ENCODE results near the gene RAD51B. TPM values are rescaled to one million over a fixed set of nuclear protein-coding genes. Genes with fewer than 3 reads are reported as not detected.

The RAD51B gene
- total RNA-seq, 4 donors from 2014 or later, result 6.2 to 39.9 (median 12.9) TPM

DNA sequence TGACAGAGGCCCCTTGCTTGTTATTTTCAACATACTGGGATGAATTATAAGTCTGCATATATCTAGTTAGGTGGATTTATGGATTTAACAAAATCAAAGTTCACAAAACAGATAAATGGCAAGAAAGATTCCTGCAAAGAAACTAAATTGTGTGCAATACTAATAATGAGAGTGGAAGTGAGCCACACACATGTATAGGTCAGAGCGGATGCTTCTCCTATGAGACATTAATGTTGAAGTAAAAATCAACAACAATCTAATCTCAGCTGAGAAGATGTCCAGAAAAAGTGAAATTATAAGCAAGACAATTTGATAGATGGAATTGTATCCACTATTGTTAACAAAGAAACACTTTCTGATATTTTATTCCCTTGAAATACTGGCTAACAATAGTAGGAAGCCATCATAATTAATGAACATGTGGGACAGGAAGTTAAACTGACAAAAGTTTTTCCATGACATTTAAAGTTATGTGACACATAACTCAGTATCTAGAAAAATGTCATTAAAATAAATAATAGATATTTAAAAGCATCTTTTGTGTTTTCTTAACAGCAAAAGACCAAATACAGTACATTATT lies 39.7 kb downstream of the RAD51B start:
- Histone ChIP-seq H3K9me3 (no peaks in the 10 kb centered on the region), H3K27ac (no peak overlapping the region), H3K36me3 (no peaks in the 10 kb centered on the region), H3K4me3 (no peak overlapping the region), H3K27me3 (no peaks in the 10 kb centered on the region), H3K4me1 (peaks cover 0 to 7% (median 0%) of the 10 kb centered on the region in 3 donors)
- TF ChIP-seq POLR2A (IDR thresholded peaks at IDR 0.05), result no peak
- TF ChIP-seq, protein P1, sequence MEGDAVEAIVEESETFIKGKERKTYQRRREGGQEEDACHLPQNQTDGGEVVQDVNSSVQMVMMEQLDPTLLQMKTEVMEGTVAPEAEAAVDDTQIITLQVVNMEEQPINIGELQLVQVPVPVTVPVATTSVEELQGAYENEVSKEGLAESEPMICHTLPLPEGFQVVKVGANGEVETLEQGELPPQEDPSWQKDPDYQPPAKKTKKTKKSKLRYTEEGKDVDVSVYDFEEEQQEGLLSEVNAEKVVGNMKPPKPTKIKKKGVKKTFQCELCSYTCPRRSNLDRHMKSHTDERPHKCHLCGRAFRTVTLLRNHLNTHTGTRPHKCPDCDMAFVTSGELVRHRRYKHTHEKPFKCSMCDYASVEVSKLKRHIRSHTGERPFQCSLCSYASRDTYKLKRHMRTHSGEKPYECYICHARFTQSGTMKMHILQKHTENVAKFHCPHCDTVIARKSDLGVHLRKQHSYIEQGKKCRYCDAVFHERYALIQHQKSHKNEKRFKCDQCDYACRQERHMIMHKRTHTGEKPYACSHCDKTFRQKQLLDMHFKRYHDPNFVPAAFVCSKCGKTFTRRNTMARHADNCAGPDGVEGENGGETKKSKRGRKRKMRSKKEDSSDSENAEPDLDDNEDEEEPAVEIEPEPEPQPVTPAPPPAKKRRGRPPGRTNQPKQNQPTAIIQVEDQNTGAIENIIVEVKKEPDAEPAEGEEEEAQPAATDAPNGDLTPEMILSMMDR (IDR thresholded peaks at IDR 0.05), result no peak
- DNase-seq, result no peak
- intact Hi-C loops (cut with DNase I), result no loop called here
- 86 to 94% methylated on average over 1 of the region's 1 CpG for WGBS, 2 donors

DNA sequence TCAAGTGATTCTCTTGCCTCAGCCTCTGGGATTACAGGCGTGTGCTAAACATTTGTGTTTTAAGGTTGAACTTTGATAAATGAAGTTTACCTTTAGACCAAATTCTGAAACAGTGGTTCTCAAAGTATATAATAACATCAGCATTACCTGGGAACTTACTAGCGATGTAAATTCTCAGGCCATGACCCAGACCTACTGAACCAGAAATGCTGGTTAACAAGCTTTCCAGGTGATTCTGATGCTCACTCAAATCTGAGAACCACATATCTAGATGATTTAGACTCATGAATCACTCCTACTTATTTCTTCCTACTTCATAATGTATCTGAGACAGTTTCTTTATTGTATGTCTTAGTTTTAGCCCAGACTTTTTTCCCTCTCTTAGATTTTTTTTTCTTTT lies 43.6 kb downstream of the RAD51B start:
- peaks cover 0 to 9% (median 0%) of the 10 kb centered on the region in 3 donors for H3K36me3 ChIP-seq
- TF ChIP-seq, protein P1 (IDR thresholded peaks at IDR 0.05), result no peak
- TF ChIP-seq POLR2A (IDR thresholded peaks at IDR 0.05), result no peak
- 70 to 86% methylated on average over 2 of the region's 2 CpGs for WGBS, 2 donors
- no peak for DNase-seq
- no peak overlapping the region for H3K27ac ChIP-seq
- intact Hi-C loops (cut with DNase I), result no loop called here
- peaks cover 0 to 7% (median 0%) of the 10 kb centered on the region in 3 donors for H3K4me1 ChIP-seq
- no peaks in the 10 kb centered on the region for H3K9me3 ChIP-seq
- no peak overlapping the region for H3K4me3 ChIP-seq
- H3K27me3 ChIP-seq, result no peaks in the 10 kb centered on the region

DNA sequence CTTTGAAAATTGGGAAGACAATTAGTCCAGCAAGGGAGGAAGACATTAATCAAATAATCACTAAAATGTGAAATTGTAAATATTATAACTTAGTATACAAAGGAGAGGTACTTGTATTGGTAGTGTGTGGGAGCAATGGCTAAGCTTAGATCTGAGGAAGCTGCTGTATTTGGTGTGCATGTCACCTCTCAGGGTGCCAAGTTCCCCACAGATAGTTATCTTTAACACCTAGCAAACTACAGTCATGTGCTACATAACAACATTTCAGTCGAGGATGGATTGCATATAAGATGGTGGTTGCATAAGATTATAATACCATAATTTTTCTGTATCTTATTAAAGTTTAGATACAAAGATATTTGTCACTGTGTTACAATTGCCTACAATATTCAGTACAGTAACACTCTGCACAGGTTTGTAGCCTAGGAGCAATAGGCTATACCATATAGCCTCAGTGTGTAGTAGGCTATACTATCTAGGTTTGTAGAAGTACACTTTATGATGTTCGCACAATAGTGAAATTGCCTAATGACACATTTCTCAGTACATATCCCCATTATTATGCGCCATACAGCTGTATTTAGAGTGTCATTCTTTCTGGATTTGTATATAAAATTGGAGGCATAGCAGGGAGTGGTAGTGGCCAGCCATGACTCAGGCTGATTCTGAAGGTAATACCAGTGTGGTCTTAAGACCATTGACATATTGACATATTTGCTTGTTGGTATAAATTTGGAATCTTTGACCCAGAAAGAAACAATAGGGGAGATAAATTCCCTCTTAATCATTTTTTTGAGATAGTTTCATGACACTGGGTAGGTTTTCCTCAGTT lies 55.8 kb downstream of the RAD51B start:
- Histone ChIP-seq H3K36me3 (no peaks in the 10 kb centered on the region), H3K27me3 (no peaks in the 10 kb centered on the region), H3K4me3 (no peak overlapping the region), H3K9me3 (no peaks in the 10 kb centered on the region), H3K27ac (no peak overlapping the region), H3K4me1 (no peaks in the 10 kb centered on the region)
- intact Hi-C loops (cut with DNase I), result no loop called here
- no peak for TF ChIP-seq POLR2A (IDR thresholded peaks at IDR 0.05)
- TF ChIP-seq, protein P1 (IDR thresholded peaks at IDR 0.05), result no peak
- WGBS, 2 donors, result 76 to 79% methylated on average over 3 of the region's 3 CpGs
- DNase-seq, result no peak

DNA sequence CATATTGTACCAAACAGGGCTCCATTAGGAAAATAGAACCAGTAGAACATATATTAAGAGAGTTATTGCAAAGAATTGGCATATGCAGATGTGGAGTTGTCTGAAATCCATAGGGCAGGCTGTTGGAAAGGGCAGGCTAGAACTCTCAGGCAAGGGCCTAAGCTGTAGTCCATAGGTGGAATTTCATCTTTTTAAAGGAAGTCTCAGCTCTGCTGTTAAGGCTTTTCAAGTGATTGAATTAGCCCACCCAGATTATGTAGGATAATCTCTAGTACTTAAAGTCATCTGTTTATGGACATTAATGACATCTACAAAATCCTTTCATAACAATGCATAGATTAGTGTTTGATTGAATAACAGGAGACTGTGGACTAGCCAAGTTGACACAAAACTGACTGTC lies 59.4 kb downstream of the RAD51B start:
- no peaks in the 10 kb centered on the region for H3K27me3 ChIP-seq
- intact Hi-C loops (cut with DNase I), result no loop called here
- DNase-seq, result no peak
- H3K9me3 ChIP-seq, result no peaks in the 10 kb centered on the region
- H3K4me1 ChIP-seq, result no peaks in the 10 kb centered on the region
- TF ChIP-seq, protein P1 (IDR thresholded peaks at IDR 0.05), result no peak
- no peak for TF ChIP-seq POLR2A (IDR thresholded peaks at IDR 0.05)
- no peak overlapping the region for H3K4me3 ChIP-seq
- no peak overlapping the region for H3K27ac ChIP-seq
- no peaks in the 10 kb centered on the region for H3K36me3 ChIP-seq

DNA sequence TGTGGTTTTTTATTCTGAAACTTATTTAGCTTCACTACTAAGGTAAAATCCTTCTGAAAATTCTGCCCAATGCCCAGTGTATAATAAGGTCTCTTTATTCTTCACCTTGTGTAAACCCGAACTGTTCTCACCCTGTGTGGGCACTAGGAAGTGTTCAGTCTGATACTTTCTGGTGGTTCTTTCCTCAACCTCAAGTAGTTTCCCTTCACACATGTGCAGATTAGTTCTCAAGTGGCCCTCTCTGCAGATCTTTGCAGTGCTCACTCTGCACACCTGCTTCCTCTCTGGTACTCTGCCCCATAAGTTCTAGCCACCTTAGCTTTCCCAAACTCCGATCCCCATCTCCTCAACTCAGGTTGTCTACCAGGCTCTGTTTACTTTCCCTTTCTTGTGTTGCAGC lies 61.6 kb downstream of the RAD51B start:
- Histone ChIP-seq H3K4me3 (no peak overlapping the region), H3K4me1 (no peaks in the 10 kb centered on the region), H3K27me3 (no peaks in the 10 kb centered on the region), H3K27ac (no peak overlapping the region), H3K9me3 (no peaks in the 10 kb centered on the region), H3K36me3 (no peaks in the 10 kb centered on the region)
- WGBS, 2 donors, result 59 to 69% methylated on average over 2 of the region's 2 CpGs
- intact Hi-C loops (cut with DNase I), result no loop called here
- TF ChIP-seq, protein P1 (IDR thresholded peaks at IDR 0.05), result no peak
- TF ChIP-seq POLR2A (IDR thresholded peaks at IDR 0.05), result no peak
- no peak for DNase-seq
